ENCODE measurements around the gene LY9.
"Not testable (repeated sequence)": the region's sequence is repeated elsewhere in the genome, so short reads cannot be mapped to it uniquely, and the experiment has no call there.

LY9 gene

GRCh38 chr1:160774886-160775719 is 20.9 kb upstream of the LY9 start:
- DNase-seq (ENCODE audit: low spot score) = no peak

GRCh38 chr1:160776178-160776577 is 19.8 kb upstream of the LY9 start:
- no peak for DNase-seq (ENCODE audit: low spot score)

GRCh38 chr1:160777486-160778089 is 18.4 kb upstream of the LY9 start:
- DNase-seq (ENCODE audit: low spot score) = peak; percentile 4

- DNase-seq (ENCODE audit: low spot score) = no peak
These were observed 17.0 kb upstream of the LY9 start for GRCh38 chr1:160778976-160779375.

GRCh38 chr1:160779626-160780397 is 16.2 kb upstream of the LY9 start:
- no peak for DNase-seq (ENCODE audit: low spot score)

- DNase-seq (ENCODE audit: low spot score) = no peak
These were observed 15.6 kb upstream of the LY9 start for GRCh38 chr1:160780398-160780755.

- no peak for DNase-seq (ENCODE audit: low spot score)
These were observed 14.7 kb upstream of the LY9 start for GRCh38 chr1:160781186-160781766.

- DNase-seq (ENCODE audit: low spot score) = no peak
These were observed 13.9 kb upstream of the LY9 start for GRCh38 chr1:160781914-160782689.

GRCh38 chr1:160782988-160783765 is 12.8 kb upstream of the LY9 start:
- not testable (repeated sequence) for DNase-seq (ENCODE audit: low spot score)

GRCh38 chr1:160789051-160789701 is 6.8 kb upstream of the LY9 start:
- no peak for DNase-seq (ENCODE audit: low spot score)

- no peak for DNase-seq (ENCODE audit: low spot score)
These were observed 6.0 kb upstream of the LY9 start for GRCh38 chr1:160789702-160790611.

GRCh38 chr1:160794376-160794775 is 1.6 kb upstream of the LY9 start:
- no peak for DNase-seq (ENCODE audit: low spot score)

- DNase-seq (ENCODE audit: low spot score) = no peak
These were observed 1.3 kb downstream of the LY9 start for GRCh38 chr1:160797271-160797709.

- no peak for DNase-seq (ENCODE audit: low spot score)
These were observed 1.9 kb downstream of the LY9 start for GRCh38 chr1:160797861-160798273.

- DNase-seq (ENCODE audit: low spot score) = no peak
These were observed 2.5 kb downstream of the LY9 start for GRCh38 chr1:160798439-160798838.

- DNase-seq (ENCODE audit: low spot score) = no peak
These were observed 3.7 kb downstream of the LY9 start for GRCh38 chr1:160799641-160800040.

GRCh38 chr1:160800142-160800541 is 4.2 kb downstream of the LY9 start:
- DNase-seq (ENCODE audit: low spot score) = no peak

- DNase-seq (ENCODE audit: low spot score) = no peak
These were observed 4.9 kb downstream of the LY9 start for GRCh38 chr1:160800645-160801408.
